Activated naive CD8-positive, alpha-beta T cell (primary cell): ENCODE data around the gene ASF1A.
A peak's percentile ranks its signal among the peaks of the same experiment; 100 is the strongest.

Experiments
- H3K27ac Mint-ChIP-seq: one replicate; pipeline ENCODE4 v1.8.0; 2021; ENCODE audit warnings: mixed read lengths
- H3K27me3 Mint-ChIP-seq: one replicate; pipeline ENCODE4 v1.8.0; 2021; ENCODE audit warnings: mixed read lengths
- H3K36me3 Mint-ChIP-seq: one replicate; pipeline ENCODE4 v1.8.0; 2021; ENCODE audit warnings: mixed read lengths
- H3K4me1 Mint-ChIP-seq: one replicate; pipeline ENCODE4 v1.8.0; 2021; ENCODE audit warnings: low read depth, mixed read lengths
- H3K4me3 Mint-ChIP-seq: one replicate; pipeline ENCODE4 v1.8.0; 2021; ENCODE audit warnings: mild to moderate bottlenecking, mixed read lengths
- H3K9me3 Mint-ChIP-seq: one replicate; pipeline ENCODE4 v1.8.0; 2021; ENCODE audit warnings: low read depth, mixed read lengths

The ASF1A gene

DNA sequence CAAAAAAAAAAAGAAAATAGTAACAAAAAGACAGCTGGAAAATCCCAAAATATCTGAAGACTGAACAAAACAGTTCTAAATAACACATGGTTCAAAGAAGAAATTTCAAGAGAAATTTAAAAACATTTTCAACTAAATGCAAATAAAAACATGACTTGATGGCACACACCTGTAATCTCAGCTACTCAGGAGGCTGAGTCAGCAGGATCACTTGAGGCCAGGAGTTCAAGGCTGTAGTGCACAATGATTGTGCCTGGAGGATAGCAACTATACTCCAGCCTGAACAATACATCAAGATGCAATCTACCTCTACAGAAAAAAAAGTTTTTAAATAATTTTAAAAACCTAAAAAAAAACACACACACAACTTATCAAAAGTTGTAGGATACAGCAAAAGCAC is 21.6 kb upstream of the ASF1A start:
- Mint-ChIP-seq H3K36me3 (peaks cover 25% of the 10 kb centered on the region), H3K4me1 (peaks cover 40% of the 10 kb centered on the region), H3K9me3 (peaks cover 10% of the 10 kb centered on the region), H3K27me3 (no peaks in the 10 kb centered on the region), H3K27ac (no peak overlapping the region), H3K4me3 (no peak overlapping the region)

DNA sequence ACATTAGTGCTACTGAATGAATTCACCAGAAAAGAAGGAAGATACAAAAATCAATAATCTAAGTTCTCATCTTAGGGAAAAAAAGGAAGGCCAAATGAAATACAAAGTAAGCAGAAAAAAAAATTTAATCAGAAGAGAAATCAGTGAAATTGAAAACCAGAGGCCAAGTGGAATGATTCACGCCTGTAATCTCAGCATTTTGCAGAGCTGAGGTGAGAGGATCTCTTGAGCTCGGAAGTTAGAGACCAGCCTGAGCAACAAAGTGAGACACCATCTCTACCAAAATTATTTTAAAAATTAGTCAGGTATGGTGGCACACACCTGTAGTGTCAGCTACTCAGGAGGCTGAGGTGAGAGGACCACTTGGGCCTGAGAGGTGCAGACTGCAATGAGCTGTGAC is 21.2 kb upstream of the ASF1A start:
- Mint-ChIP-seq H3K36me3 (peaks cover 27% of the 10 kb centered on the region), H3K4me3 (no peak overlapping the region), H3K27me3 (no peaks in the 10 kb centered on the region), H3K4me1 (peaks cover 44% of the 10 kb centered on the region), H3K9me3 (peaks cover 10% of the 10 kb centered on the region), H3K27ac (no peak overlapping the region)

DNA sequence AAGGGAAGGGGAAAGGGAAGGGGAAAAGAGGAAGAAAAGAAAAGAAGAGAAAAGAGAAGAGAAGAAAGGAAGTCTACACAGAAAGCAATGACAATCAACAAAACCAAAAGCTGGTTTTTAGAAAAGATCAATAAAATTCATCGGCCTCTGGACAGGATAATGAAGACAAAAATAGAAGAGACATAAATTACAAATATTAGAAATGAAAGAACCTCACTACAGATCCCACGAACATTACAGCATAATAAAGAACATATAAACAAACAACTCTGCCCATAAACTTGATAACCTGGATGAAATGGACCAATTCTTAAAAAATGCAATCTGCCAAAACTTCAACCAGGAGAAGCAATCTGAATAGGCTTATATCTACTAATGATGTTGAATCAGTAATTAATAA is 20.7 kb upstream of the ASF1A start:
- no peak overlapping the region for H3K4me3 Mint-ChIP-seq
- peaks cover 46% of the 10 kb centered on the region for H3K4me1 Mint-ChIP-seq
- H3K9me3 Mint-ChIP-seq: peaks cover 10% of the 10 kb centered on the region
- H3K27ac Mint-ChIP-seq: no peak overlapping the region
- peaks cover 25% of the 10 kb centered on the region for H3K36me3 Mint-ChIP-seq
- H3K27me3 Mint-ChIP-seq: no peaks in the 10 kb centered on the region

DNA sequence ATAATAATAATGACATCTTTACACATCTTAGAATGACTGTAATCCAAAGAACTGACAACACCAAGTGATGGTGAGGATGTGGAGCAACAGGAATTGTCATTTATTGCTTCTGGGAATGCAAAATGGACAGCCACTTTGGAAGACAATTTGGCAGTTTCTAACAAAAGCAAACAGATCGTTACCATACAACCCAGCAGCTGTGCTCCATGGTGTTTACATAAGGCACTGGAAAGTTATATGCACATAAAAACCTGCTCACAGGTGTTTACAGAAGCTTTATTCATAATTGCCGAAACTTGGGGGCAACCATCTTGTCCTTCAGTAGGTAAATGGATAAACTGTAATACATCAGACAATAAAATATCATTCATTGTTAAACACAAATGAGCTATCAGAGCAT is 18.3 kb upstream of the ASF1A start:
- H3K36me3 Mint-ChIP-seq: peaks cover 13% of the 10 kb centered on the region
- peaks cover 46% of the 10 kb centered on the region for H3K4me1 Mint-ChIP-seq
- H3K27ac Mint-ChIP-seq: no peak overlapping the region
- H3K9me3 Mint-ChIP-seq: no peaks in the 10 kb centered on the region
- no peaks in the 10 kb centered on the region for H3K27me3 Mint-ChIP-seq
- H3K4me3 Mint-ChIP-seq: no peak overlapping the region

DNA sequence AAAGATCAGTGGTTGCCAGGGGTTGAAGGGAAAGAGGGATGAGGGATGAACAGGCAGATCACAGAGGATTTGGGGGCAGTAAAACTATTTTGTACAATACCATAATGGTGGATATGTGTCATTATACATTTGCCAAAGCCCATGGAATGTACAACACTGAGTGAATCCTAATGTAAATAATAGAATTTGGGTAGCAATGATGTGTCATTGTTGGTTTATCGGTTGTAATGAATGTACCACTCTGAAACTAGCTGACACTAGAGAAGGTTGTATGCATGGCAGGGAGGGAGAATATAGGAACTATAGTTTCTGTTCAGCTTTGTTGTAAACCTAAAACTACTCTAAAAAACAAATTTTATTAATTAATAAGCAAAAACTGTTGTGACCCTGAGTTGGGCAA is 17.8 kb upstream of the ASF1A start:
- no peak overlapping the region for H3K27ac Mint-ChIP-seq
- H3K4me3 Mint-ChIP-seq: no peak overlapping the region
- peaks cover 11% of the 10 kb centered on the region for H3K36me3 Mint-ChIP-seq
- H3K27me3 Mint-ChIP-seq: no peaks in the 10 kb centered on the region
- no peaks in the 10 kb centered on the region for H3K9me3 Mint-ChIP-seq
- H3K4me1 Mint-ChIP-seq: peaks cover 45% of the 10 kb centered on the region

DNA sequence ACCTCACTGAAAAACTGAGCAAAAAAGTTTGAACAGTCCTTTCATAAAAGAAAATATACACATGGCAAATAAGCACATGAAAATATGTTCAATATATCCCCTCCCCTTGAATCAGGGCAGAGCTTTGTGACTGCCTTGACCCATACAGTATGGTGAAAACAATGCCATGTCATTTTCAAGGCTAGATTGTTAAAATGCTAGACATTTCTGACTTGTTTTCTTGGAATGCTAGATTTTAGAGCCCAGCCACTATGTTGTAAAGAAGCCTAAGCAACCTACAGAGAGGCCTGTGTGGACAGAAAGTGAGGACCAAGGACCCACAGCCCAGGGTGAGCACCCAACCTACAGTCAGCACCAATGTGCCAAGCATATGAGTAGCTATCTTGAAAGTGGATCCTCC is 17.1 kb upstream of the ASF1A start:
- Mint-ChIP-seq H3K27ac (no peak overlapping the region), H3K27me3 (no peaks in the 10 kb centered on the region), H3K4me1 (peaks cover 48% of the 10 kb centered on the region), H3K4me3 (no peak overlapping the region), H3K36me3 (peaks cover 9% of the 10 kb centered on the region), H3K9me3 (no peaks in the 10 kb centered on the region)

DNA sequence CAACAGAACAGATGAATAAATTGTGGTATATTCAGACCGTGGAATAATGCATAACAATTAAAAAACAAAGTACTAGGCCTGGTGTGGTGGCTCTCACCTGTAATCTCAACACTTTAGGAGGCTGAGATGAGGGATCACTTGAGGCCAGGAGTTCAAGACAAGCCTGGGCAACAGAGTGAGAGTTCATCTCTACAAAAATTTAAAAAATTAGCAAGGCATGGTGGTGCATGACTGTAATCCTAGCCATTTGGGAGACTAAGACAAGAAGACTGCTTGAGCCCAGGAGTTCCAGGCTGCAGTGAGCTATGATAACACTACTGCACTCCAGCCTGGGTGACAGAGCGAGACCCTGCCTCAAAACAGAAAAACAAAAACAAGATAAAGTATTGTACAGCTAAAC is 16.1 kb upstream of the ASF1A start:
- Mint-ChIP-seq H3K4me3 (no peak overlapping the region), H3K9me3 (no peaks in the 10 kb centered on the region), H3K4me1 (peaks cover 55% of the 10 kb centered on the region), H3K27ac (no peak overlapping the region), H3K36me3 (peaks cover 8% of the 10 kb centered on the region), H3K27me3 (no peaks in the 10 kb centered on the region)

DNA sequence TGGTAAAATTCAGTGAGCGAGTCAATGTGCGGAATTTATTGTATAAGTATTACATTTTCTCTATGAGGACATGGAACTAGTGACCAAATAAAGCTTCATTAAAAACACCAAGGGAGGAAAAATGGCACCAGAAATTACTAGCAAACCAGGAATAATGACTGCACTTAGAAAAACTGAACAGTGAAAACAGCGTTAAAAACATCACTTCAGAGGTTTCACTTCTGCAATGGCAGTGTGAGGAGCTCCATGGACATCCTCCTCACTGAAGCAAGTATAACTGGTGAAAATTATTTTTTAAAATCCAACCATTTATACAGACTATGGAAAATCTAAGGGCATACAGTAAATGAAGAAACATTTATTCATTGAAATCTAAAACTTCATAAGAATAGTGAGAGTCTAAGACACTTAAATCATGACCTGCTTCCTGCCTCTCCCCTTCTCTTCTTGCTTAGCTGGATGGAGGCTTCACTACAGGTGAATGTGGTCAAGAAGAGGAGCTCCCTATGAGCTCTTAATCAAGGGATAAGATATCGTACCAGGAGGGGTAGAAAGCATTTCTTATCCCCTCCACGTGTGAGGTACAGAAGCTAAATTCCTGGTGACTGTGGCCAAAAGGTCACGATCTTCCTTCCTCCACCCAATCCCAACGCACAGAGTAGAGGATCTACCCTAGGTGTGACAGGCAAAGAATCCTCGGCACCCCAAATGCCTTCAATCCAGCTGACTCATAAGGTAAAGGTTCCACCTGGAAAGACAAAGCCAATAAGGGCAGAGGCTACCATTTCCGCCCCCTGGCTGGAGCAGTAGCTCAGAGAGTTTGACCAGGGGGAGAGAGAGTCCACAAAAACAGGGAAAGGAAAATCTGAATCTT is 12.3 kb upstream of the ASF1A start:
- H3K9me3 Mint-ChIP-seq: no peaks in the 10 kb centered on the region
- peak overlapping the region; percentile 22 for H3K27ac Mint-ChIP-seq
- H3K36me3 Mint-ChIP-seq: peaks cover 13% of the 10 kb centered on the region
- H3K27me3 Mint-ChIP-seq: no peaks in the 10 kb centered on the region
- peak overlapping the region; percentile 15 for H3K4me3 Mint-ChIP-seq
- H3K4me1 Mint-ChIP-seq: peaks cover 74% of the 10 kb centered on the region

DNA sequence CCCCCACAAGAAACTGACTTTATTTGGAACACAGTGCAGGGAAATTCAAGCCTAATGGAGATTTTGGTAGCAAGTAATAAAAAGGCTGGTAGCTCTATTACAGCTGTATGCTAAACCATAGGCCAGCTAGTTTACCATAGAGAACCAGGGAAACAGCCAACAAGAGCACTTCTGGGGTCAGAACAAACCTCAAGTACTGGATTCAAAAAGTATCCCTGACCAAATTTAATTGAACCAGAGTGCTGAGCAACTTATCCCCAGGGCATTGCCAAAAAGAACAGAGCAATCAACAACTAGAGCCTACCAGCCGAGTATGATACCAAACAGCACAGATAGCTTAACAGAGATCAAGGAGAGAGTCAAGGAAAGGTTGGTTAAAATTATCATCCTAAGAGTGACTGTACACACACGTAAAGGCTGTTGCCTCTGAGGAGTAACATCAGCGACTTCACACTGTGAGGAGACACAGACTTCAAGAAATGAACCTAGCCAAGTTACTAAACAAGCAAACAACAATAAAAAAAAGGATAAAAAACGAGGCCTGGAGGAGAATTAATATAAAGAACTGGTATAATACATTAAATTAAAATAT is 11.5 kb upstream of the ASF1A start:
- Mint-ChIP-seq H3K4me1 (peaks cover 77% of the 10 kb centered on the region), H3K4me3 (no peak overlapping the region), H3K27me3 (no peaks in the 10 kb centered on the region), H3K9me3 (no peaks in the 10 kb centered on the region), H3K36me3 (peaks cover 12% of the 10 kb centered on the region), H3K27ac (peak overlapping the region; percentile 59)

DNA sequence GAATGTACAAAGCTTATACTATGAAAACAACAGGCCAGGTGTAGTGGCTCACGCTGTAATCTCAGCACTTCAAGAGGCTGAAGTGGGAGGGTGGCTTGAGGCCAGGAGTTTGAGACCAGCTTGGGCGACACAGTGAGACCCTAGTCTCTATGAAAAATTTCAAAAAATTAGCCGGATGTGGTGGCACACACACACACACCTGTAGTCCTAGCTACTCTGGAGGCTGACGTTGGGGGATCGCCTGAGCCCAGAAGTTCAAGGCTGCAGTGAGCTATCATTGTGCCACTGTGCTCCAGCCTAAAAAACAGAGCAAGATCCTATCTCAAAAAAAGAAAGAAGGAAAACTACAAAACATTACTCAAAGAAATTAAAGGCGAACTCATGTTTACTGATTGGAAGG is 7.3 kb upstream of the ASF1A start:
- peaks cover 17% of the 10 kb centered on the region for H3K36me3 Mint-ChIP-seq
- peak overlapping the region; percentile 52 for H3K27ac Mint-ChIP-seq
- no peaks in the 10 kb centered on the region for H3K27me3 Mint-ChIP-seq
- peaks cover 81% of the 10 kb centered on the region for H3K4me1 Mint-ChIP-seq
- H3K9me3 Mint-ChIP-seq: no peaks in the 10 kb centered on the region
- peak overlapping the region; percentile 23 for H3K4me3 Mint-ChIP-seq

DNA sequence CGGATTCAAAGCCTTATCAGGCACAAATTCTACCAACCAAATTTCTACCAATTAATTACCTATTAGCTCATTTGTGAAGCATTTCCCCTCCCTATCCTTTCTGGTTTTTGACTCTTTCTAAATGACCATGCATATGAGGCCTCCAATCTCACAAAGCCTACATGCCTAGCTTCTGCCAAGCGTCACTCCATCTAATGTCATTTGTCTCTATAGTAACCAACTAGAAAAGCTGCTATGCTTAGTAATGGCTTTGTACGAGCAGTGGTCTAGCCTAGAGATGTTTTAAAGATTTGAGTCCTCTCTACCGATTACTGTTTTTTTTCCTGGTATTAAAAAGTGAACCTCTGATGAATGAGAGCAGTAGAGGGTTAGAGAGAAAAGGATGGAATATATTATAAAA is 4.8 kb upstream of the ASF1A start:
- no peaks in the 10 kb centered on the region for H3K27me3 Mint-ChIP-seq
- H3K4me3 Mint-ChIP-seq: no peak overlapping the region
- no peaks in the 10 kb centered on the region for H3K9me3 Mint-ChIP-seq
- H3K4me1 Mint-ChIP-seq: peaks cover 78% of the 10 kb centered on the region
- peak overlapping the region; percentile 85 for H3K27ac Mint-ChIP-seq
- peaks cover 14% of the 10 kb centered on the region for H3K36me3 Mint-ChIP-seq

DNA sequence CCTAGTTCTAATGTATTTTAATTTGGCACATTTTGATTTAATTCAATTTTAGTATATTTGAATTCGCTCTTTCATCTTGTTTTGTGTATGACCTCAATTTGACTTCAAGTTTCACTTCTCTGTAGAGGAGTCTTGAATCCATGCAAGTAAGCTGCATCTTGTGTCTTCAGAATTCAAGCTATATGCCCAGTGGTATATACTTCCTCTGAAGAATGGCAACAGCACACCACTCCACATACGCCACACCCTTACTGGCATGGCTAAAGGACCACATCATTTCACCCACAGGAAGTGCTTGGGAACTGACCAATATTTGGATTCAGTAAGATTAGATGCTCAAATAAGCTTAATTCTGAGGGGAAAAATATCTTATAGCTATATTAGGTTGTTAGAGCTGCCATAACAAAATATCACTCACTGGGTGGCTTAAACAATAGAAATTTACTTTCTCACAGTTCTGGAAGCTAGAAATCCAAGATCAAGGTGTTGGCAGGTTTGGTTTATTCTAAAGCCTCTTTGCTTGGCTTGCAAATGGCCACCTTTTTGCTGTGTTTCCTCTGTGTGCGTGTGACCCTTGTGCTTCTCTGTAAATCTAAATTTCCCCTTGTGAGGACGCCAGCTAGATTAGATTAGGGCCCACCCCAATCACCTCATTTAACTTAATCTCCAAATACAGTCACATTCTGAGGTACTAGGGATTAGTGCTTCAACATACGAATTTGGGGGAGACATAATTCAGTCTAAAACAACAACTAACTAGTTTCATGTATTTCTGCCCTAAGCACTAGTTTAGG is 2.8 kb upstream of the ASF1A start:
- H3K27ac Mint-ChIP-seq: peak overlapping the region; percentile 97
- no peaks in the 10 kb centered on the region for H3K27me3 Mint-ChIP-seq
- H3K4me3 Mint-ChIP-seq: peak overlapping the region; percentile 97
- peaks cover 68% of the 10 kb centered on the region for H3K4me1 Mint-ChIP-seq
- no peaks in the 10 kb centered on the region for H3K9me3 Mint-ChIP-seq
- H3K36me3 Mint-ChIP-seq: peaks cover 14% of the 10 kb centered on the region

DNA sequence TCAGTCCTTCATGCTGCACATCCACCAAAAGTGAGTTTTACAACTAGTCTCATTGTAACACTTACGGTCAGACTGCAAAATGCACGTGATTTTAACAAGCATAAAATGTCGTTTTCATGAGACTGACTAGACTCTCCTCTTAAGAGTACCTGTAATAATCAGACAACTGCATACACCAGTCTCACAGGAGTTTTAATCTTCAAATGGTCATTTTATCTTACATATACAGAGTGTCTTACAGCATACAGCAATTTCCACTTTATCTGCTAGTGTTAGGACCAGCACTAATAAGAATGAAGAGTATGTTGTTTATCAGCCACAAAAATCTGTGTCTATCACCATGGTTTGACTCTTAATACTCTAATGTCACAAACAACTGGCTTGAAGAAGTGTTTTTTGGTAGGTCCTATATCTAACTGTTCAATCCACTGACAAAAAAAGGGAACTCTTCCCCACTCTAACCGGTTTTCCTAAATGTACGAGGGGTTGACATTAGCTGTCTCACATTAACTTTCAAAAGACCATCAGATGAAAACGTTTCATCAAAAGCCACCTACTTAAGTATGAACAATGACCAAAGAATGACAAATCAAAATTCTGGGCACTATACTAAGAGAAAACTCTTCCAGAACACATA is 1.5 kb upstream of the ASF1A start:
- Mint-ChIP-seq H3K4me3 (peak overlapping the region; percentile 97), H3K27me3 (no peaks in the 10 kb centered on the region), H3K4me1 (peaks cover 62% of the 10 kb centered on the region), H3K36me3 (peaks cover 12% of the 10 kb centered on the region), H3K27ac (peak overlapping the region; percentile 97), H3K9me3 (no peaks in the 10 kb centered on the region)

DNA sequence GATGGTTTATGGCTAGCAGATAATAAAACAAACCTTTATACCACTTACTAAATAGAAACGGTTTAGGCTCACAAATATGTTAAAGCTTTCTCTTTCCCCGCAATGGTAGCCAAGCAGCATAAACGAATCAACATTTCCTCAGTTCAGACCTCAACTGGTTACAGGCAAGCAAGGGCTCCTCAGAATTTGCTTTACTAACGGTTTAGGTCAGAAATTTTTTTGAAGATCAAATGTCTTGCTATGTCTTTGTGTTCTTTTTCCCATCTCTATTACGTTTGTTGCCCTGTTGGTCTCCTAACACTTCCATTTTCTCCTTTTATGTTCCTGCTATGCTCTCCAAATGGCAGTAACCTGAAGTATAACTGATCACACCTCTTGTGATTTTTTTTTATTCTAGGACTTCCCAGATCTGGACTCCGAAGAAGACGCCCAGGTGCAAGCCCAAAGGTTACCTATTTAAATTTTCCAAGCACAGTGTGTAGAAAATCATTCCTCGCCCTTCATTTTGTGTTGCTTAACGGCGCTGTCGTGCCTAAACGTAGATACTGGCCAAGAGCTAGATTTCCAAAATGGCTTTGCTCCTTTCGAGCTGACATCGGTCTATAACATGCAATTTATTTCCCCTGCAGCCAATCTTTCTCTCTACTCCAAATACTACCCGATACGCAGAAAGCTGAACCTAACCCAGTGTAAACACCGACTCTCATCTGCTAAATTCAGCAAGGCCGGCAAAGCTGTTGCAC is 717 bp upstream of the ASF1A start:
- H3K4me1 Mint-ChIP-seq: peaks cover 64% of the 10 kb centered on the region
- H3K9me3 Mint-ChIP-seq: no peaks in the 10 kb centered on the region

More for the DNA sequence above, 717 bp upstream of the ASF1A start:
- Mint-ChIP-seq H3K27me3 (no peaks in the 10 kb centered on the region), H3K36me3 (peaks cover 8% of the 10 kb centered on the region), H3K4me3 (peak overlapping the region; percentile 97), H3K27ac (peak overlapping the region; percentile 97)
